ENCODE measurements around the gene RIMS4. TPM values are rescaled to one million over a fixed set of nuclear protein-coding genes. Genes with fewer than 3 reads are reported as not detected.

RIMS4 gene
- total and polyA plus RNA-seq, 10 of the 15 experiments (the other 5 are each of a cell fraction or from before 2014, with no cell fraction given): under 0.01 to 0.07 (median 0.05) TPM; not detected in 5

GRCh38 chr20:44738813-44739477 lies 71.4 kb downstream of the RIMS4 start (continued):
- TF ChIP-seq ZNF687 (IDR thresholded peaks at IDR 0.05): no peak
- TF ChIP-seq NFYB (IDR thresholded peaks at IDR 0.05; ENCODE audit: insufficient read depth, low read depth, low read length): peak; percentile 86
- TF ChIP-seq SREBF2 (IDR thresholded peaks at IDR 0.05; ENCODE audit: low read length): no peak
- TF ChIP-seq MAX (IDR thresholded peaks at IDR 0.05; ENCODE audit: low read depth, low read length): no peak
- 0 out of 2 replicates have a peak, but pooled peaks have one; percentile 30 for TF ChIP-seq YY1 (IDR thresholded peaks at IDR 0.05; ENCODE audit: low read depth, low read length)
- TF ChIP-seq TAF1 (IDR thresholded peaks at IDR 0.05; ENCODE audit: borderline replicate concordance, low read depth, low read length): no peak
- no peak; the same call in 1 of the 2 replicates for TF ChIP-seq CHD2 (IDR thresholded peaks at IDR 0.05; ENCODE audit: borderline replicate concordance, low read depth, low read length)
- no peak for TF ChIP-seq CBFB (IDR thresholded peaks at IDR 0.05; ENCODE audit: low read depth)
- no peak for TF ChIP-seq ZNF217 (IDR thresholded peaks at IDR 0.05)
- TF ChIP-seq POLR2A (IDR thresholded peaks at IDR 0.05; ENCODE audit: low read depth, low read length): no peak
- TF ChIP-seq NR2C2 (IDR thresholded peaks at IDR 0.05; ENCODE audit: borderline replicate concordance, control insufficient read depth, insufficient read length, low read depth): no peak
- TF ChIP-seq EGR1 (IDR thresholded peaks at IDR 0.05; ENCODE audit: borderline replicate concordance in 1 of 2, low read depth in 2 of 2, low read length in 2 of 2): no peak
- no peak for TF ChIP-seq BMI1 (IDR thresholded peaks at IDR 0.05; ENCODE audit: borderline replicate concordance)
- peak; percentile 59; the same call in 1 of the 2 replicates for TF ChIP-seq ATF3 (IDR thresholded peaks at IDR 0.05; ENCODE audit: borderline replicate concordance, extremely low read depth, low read depth, low read length)
- TF ChIP-seq CEBPB (IDR thresholded peaks at IDR 0.05; ENCODE audit: borderline replicate concordance in 1 of 2, low read depth in 2 of 2, low read length in 2 of 2): no peak
- peak; percentile 85 for TF ChIP-seq USF1 (IDR thresholded peaks at IDR 0.05; ENCODE audit: borderline replicate concordance, extremely low read length, insufficient read depth, low read depth, low read length)
- TF ChIP-seq E2F4 (IDR thresholded peaks at IDR 0.05; ENCODE audit: low read depth, low read length): no peak
- TF ChIP-seq PKNOX1 (IDR thresholded peaks at IDR 0.05): peak; percentile 70
- no peak for TF ChIP-seq JUND (IDR thresholded peaks at IDR 0.05; ENCODE audit: low read depth, low read length)
- TF ChIP-seq CREB1 (IDR thresholded peaks at IDR 0.05; ENCODE audit: low read depth): 0 out of 2 replicates have a peak, but pooled peaks have one; percentile 33
